Measurements from ENCODE around the gene CTRB1. TPM values are rescaled to one million over a fixed set of nuclear protein-coding genes. Genes with fewer than 3 reads are reported as not detected.

Gene CTRB1
- total RNA-seq, 1 experiment from 2014 or later, result not detected

GRCh38 chr16:75216127-75216526 lies 2.7 kb upstream of the CTRB1 start:
- Mint-ChIP-seq H3K9me3 (ENCODE audit: unreplicated experiment) (no peaks in the 10 kb centered on the region), H3K36me3 (ENCODE audit: insufficient read depth, unreplicated experiment) (no peaks in the 10 kb centered on the region), H3K27me3 (ENCODE audit: insufficient read depth, unreplicated experiment) (no peaks in the 10 kb centered on the region), H3K4me1 (ENCODE audit: low read depth, unreplicated experiment) (no peaks in the 10 kb centered on the region), H3K27ac (ENCODE audit: unreplicated experiment) (no peak overlapping the region), H3K4me3 (ENCODE audit: unreplicated experiment) (no peak overlapping the region)
- Histone ChIP-seq H3K36me3 (ENCODE audit: control insufficient read depth, insufficient read depth, low read length) (no peaks in the 10 kb centered on the region), H3K4me3 (ENCODE audit: low read depth, low read length) (no peak overlapping the region), H3K27me3 (replicated peaks; ENCODE audit: control insufficient read depth, insufficient read depth, low read length) (no peaks in the 10 kb centered on the region), H3K4me1 (no peaks in the 10 kb centered on the region), H3K9me3 (no peaks in the 10 kb centered on the region)
- no peak for DNase-seq
- intact Hi-C loops (cut with micrococcal nuclease; ENCODE audit: unreplicated experiment), result no loop called here
- ChIA-PET POLR2A (no interaction called here), CTCF (interaction anchor here (0.6 to 1.8 kb wide), 3 partner anchors 17 to 239 kb away, joined by 3 to 7 read pairs (median 4); no protein-coding TSS in a partner anchor)
- no TSS peak for BruUV-seq (replicated peaks)
- TF ChIP-seq, protein P1, sequence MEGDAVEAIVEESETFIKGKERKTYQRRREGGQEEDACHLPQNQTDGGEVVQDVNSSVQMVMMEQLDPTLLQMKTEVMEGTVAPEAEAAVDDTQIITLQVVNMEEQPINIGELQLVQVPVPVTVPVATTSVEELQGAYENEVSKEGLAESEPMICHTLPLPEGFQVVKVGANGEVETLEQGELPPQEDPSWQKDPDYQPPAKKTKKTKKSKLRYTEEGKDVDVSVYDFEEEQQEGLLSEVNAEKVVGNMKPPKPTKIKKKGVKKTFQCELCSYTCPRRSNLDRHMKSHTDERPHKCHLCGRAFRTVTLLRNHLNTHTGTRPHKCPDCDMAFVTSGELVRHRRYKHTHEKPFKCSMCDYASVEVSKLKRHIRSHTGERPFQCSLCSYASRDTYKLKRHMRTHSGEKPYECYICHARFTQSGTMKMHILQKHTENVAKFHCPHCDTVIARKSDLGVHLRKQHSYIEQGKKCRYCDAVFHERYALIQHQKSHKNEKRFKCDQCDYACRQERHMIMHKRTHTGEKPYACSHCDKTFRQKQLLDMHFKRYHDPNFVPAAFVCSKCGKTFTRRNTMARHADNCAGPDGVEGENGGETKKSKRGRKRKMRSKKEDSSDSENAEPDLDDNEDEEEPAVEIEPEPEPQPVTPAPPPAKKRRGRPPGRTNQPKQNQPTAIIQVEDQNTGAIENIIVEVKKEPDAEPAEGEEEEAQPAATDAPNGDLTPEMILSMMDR (IDR thresholded peaks at IDR 0.05; ENCODE audit: insufficient read depth in 1 of 2, low read depth in 1 of 2, low read length in 1 of 2, severe bottlenecking in 1 of 2, unreplicated experiment in 1 of 2), result no peak

GRCh38 chr16:75216576-75216975 lies 2.2 kb upstream of the CTRB1 start:
- H3K9me3 Mint-ChIP-seq (ENCODE audit: unreplicated experiment), result no peaks in the 10 kb centered on the region
- H3K36me3 ChIP-seq (ENCODE audit: control insufficient read depth, insufficient read depth, low read length), result no peaks in the 10 kb centered on the region
- no peak overlapping the region for H3K4me3 ChIP-seq (ENCODE audit: low read depth, low read length)
- H3K9me3 ChIP-seq, result no peaks in the 10 kb centered on the region
- H3K27me3 Mint-ChIP-seq (ENCODE audit: insufficient read depth, unreplicated experiment), result no peaks in the 10 kb centered on the region
- CTCF ChIA-PET, result interaction anchor here (1.6 to 1.8 kb wide), 2 partner anchors 17 to 169 kb away, joined by 4 to 7 read pairs; no protein-coding TSS in a partner anchor
- no peaks in the 10 kb centered on the region for H3K4me1 Mint-ChIP-seq (ENCODE audit: low read depth, unreplicated experiment)
- H3K36me3 Mint-ChIP-seq (ENCODE audit: insufficient read depth, unreplicated experiment), result no peaks in the 10 kb centered on the region
- no peaks in the 10 kb centered on the region for H3K27me3 ChIP-seq (replicated peaks; ENCODE audit: control insufficient read depth, insufficient read depth, low read length)
- BruUV-seq (replicated peaks), result no TSS peak
- POLR2A ChIA-PET, result no interaction called here
- H3K4me1 ChIP-seq, result 0 out of 2 replicates have a peak, but pooled peaks cover 4% of the 10 kb centered on the region
- no peak for DNase-seq
- no peak overlapping the region for H3K27ac Mint-ChIP-seq (ENCODE audit: unreplicated experiment)
- intact Hi-C loops (cut with micrococcal nuclease; ENCODE audit: unreplicated experiment), result no loop called here
- TF ChIP-seq, protein P1 (IDR thresholded peaks at IDR 0.05; ENCODE audit: insufficient read depth in 1 of 2, low read depth in 1 of 2, low read length in 1 of 2, severe bottlenecking in 1 of 2, unreplicated experiment in 1 of 2), result no peak
- H3K4me3 Mint-ChIP-seq (ENCODE audit: unreplicated experiment), result no peak overlapping the region

GRCh38 chr16:75217389-75217851 lies 1.4 kb upstream of the CTRB1 start:
- Histone ChIP-seq H3K27me3 (replicated peaks; ENCODE audit: control insufficient read depth, insufficient read depth, low read length) (no peaks in the 10 kb centered on the region), H3K9me3 (no peaks in the 10 kb centered on the region), H3K4me3 (ENCODE audit: low read depth, low read length) (no peak overlapping the region), H3K36me3 (ENCODE audit: control insufficient read depth, insufficient read depth, low read length) (no peaks in the 10 kb centered on the region), H3K4me1 (0 out of 2 replicates have a peak, but pooled peaks cover 4% of the 10 kb centered on the region)
- POLR2A ChIA-PET, result no interaction called here
- no peak overlapping the region for H3K27ac Mint-ChIP-seq (ENCODE audit: unreplicated experiment)
- H3K36me3 Mint-ChIP-seq (ENCODE audit: insufficient read depth, unreplicated experiment), result no peaks in the 10 kb centered on the region
- CTCF ChIA-PET, result interaction anchor here (1.1 kb wide), 1 partner anchor 18 kb away, joined by 3 read pairs; no protein-coding TSS in a partner anchor
- no peak for DNase-seq
- no TSS peak for BruUV-seq (replicated peaks)
- no peak overlapping the region for H3K4me3 Mint-ChIP-seq (ENCODE audit: unreplicated experiment)
- H3K9me3 Mint-ChIP-seq (ENCODE audit: unreplicated experiment), result no peaks in the 10 kb centered on the region
- no peaks in the 10 kb centered on the region for H3K27me3 Mint-ChIP-seq (ENCODE audit: insufficient read depth, unreplicated experiment)
- intact Hi-C loops (cut with micrococcal nuclease; ENCODE audit: unreplicated experiment), result loop anchor here (1.0 kb wide), 1 partner anchor 18 kb away; no protein-coding TSS in a partner anchor
- TF ChIP-seq, protein P1 (IDR thresholded peaks at IDR 0.05; ENCODE audit: insufficient read depth in 1 of 2, low read depth in 1 of 2, low read length in 1 of 2, severe bottlenecking in 1 of 2, unreplicated experiment in 1 of 2), result no peak
- no peaks in the 10 kb centered on the region for H3K4me1 Mint-ChIP-seq (ENCODE audit: low read depth, unreplicated experiment)
